ENCODE measurements around the gene LPGAT1.
"Not testable (repeated sequence)": the region's sequence is repeated elsewhere in the genome, so short reads cannot be mapped to it uniquely, and the experiment has no call there.

Gene LPGAT1

GRCh38 chr1:211830328-211831142 lies at the start of gene LPGAT1:
Gene LPGAT1 (minus strand): TSS chr1:211830763. CDS start chr1:211829296, 1,467 bp downstream.
- peak; percentile 80 for DNase-seq

- DNase-seq = no peak
Measured at GRCh38 chr1:211879475-211879874, 48.9 kb upstream of the LPGAT1 start.

GRCh38 chr1:211876851-211877590 lies 46.5 kb upstream of the LPGAT1 start:
- DNase-seq = no peak

- no peak for DNase-seq
Measured at GRCh38 chr1:211875541-211875940, 45.0 kb upstream of the LPGAT1 start.

GRCh38 chr1:211874521-211875347 lies 44.2 kb upstream of the LPGAT1 start:
- no peak for DNase-seq

- DNase-seq = not testable (repeated sequence)
Measured at GRCh38 chr1:211873731-211874130, 43.2 kb upstream of the LPGAT1 start.

- DNase-seq = no peak
Measured at GRCh38 chr1:211870156-211870555, 39.6 kb upstream of the LPGAT1 start.

GRCh38 chr1:211865180-211865579 lies 34.6 kb upstream of the LPGAT1 start:
- no peak for DNase-seq

- DNase-seq = no peak
Measured at GRCh38 chr1:211859405-211859804, 28.8 kb upstream of the LPGAT1 start.

GRCh38 chr1:211851174-211851573 lies 20.6 kb upstream of the LPGAT1 start:
- DNase-seq = no peak

GRCh38 chr1:211843507-211844298 lies 13.1 kb upstream of the LPGAT1 start:
- no peak for DNase-seq

GRCh38 chr1:211843018-211843417 lies 12.5 kb upstream of the LPGAT1 start:
- DNase-seq = no peak

- DNase-seq = no peak
Measured at GRCh38 chr1:211842518-211842917, 12.0 kb upstream of the LPGAT1 start.

- no peak for DNase-seq
Measured at GRCh38 chr1:211839106-211839505, 8.5 kb upstream of the LPGAT1 start.

GRCh38 chr1:211833174-211833820 lies 2.7 kb upstream of the LPGAT1 start:
- DNase-seq = no peak

GRCh38 chr1:211832661-211833060 lies 2.1 kb upstream of the LPGAT1 start:
- no peak for DNase-seq

GRCh38 chr1:211831558-211832323 lies 1.2 kb upstream of the LPGAT1 start:
- DNase-seq = peak; percentile 95

- DNase-seq = peak; percentile 58
Measured at GRCh38 chr1:211830055-211830327, 572 bp downstream of the LPGAT1 start.

- DNase-seq = peak; percentile 47
Measured at GRCh38 chr1:211829343-211830054, 1.1 kb downstream of the LPGAT1 start.

GRCh38 chr1:211828584-211829342 lies 1.8 kb downstream of the LPGAT1 start:
- peak; percentile 38 for DNase-seq
